CD4-positive, CD25-positive, alpha-beta regulatory T cell (primary cell): Measurements from ENCODE around the gene CELF2. TPM values are rescaled to one million over a fixed set of nuclear protein-coding genes. Genes with fewer than 3 reads are reported as not detected.

Experiments
- ATAC-seq, 2 donors: fragments of 150-1000 bp; cut with Tn5 transposase; one replicate each; pipeline ENCODE4 v1.10.0; 2021; ENCODE audit warnings: low read depth in 2 of 2, moderate number of reproducible peaks in 2 of 2, moderate library complexity in 1 of 2
- DNase-seq, 3 donors: peaks; one replicate each; pipeline versions ENCODE4 v3.0.0 to v3.0.0-alpha.2; 2012 to 2022; ENCODE audit warnings: mixed read lengths in 1 of 3
- H3K27ac ChIP-seq: one replicate; pipeline ENCODE4 v1.7.0; 2013; ENCODE audit warnings: mild to moderate bottlenecking, low read length; ENCODE audit not compliant: insufficient read depth, poor library complexity, severe bottlenecking
- H3K27me3 ChIP-seq: one replicate; pipeline ENCODE4 v1.7.0; 2013; ENCODE audit warnings: low read length; ENCODE audit not compliant: control insufficient read depth, insufficient read depth
- H3K36me3 ChIP-seq: one replicate; pipeline ENCODE4 v1.7.0; 2013; ENCODE audit warnings: mild to moderate bottlenecking, low read length, moderate library complexity; ENCODE audit not compliant: control insufficient read depth, insufficient read depth
- H3K4me1 ChIP-seq: 2 replicates; pipeline ENCODE4 v1.7.0; 2013; ENCODE audit warnings: mild to moderate bottlenecking, low read length; ENCODE audit not compliant: insufficient read depth, control insufficient read depth, poor library complexity, severe bottlenecking
- H3K4me3 ChIP-seq: one replicate; pipeline ENCODE4 v1.7.0; 2013; ENCODE audit warnings: low read depth, mild to moderate bottlenecking, low read length, moderate library complexity
- H3K9me3 ChIP-seq, 2 experiments: 1 replicate in 1 of 2; 2 replicates in 1 of 2; pipeline ENCODE4 v1.7.0; 2013; ENCODE audit warnings: low read length in 2 of 2, mild to moderate bottlenecking in 1 of 2, moderate library complexity in 1 of 2; ENCODE audit not compliant: control insufficient read depth in 2 of 2
- H3K27ac Mint-ChIP-seq, 3 donors: one replicate each; pipeline ENCODE4 v1.8.0; 2020 to 2022; ENCODE audit warnings: mild to moderate bottlenecking in 3 of 3, mixed read lengths in 3 of 3, moderate library complexity in 2 of 3
- H3K27me3 Mint-ChIP-seq: one replicate; pipeline ENCODE4 v1.8.0; 2022; ENCODE audit warnings: mild to moderate bottlenecking, mixed read lengths
- H3K36me3 Mint-ChIP-seq: one replicate; pipeline ENCODE4 v1.8.0; 2020; ENCODE audit warnings: mixed read lengths
- H3K4me1 Mint-ChIP-seq, 4 donors: one replicate each; pipeline ENCODE4 v1.8.0; 2020 to 2022; ENCODE audit warnings: mixed read lengths in 4 of 4, mild to moderate bottlenecking in 1 of 4
- H3K4me3 Mint-ChIP-seq, 4 donors: one replicate each; pipeline ENCODE4 v1.8.0; 2020 to 2022; ENCODE audit warnings: mild to moderate bottlenecking in 4 of 4, mixed read lengths in 4 of 4, moderate library complexity in 3 of 4
- H3K9me3 Mint-ChIP-seq, 7 donors: one replicate each; pipeline ENCODE4 v1.8.0; 2020 to 2022; ENCODE audit warnings: mixed read lengths in 7 of 7, mild to moderate bottlenecking in 3 of 7, moderate library complexity in 2 of 7
- polyA plus RNA-seq, 4 donors: library from polyadenylated mRNA; unstranded; fragments of 300-500 nt; fragmentation: Illumina TruSeq; gene quantifications; one replicate each; pipeline ENCODE4 v1.2.3, GENCODE V29; 2021
- total RNA-seq: library from RNA; stranded (reverse); gene quantifications from one replicate; pipeline ENCODE4 v1.2.3, GENCODE V29; 2022

Gene CELF2
- total and polyA plus RNA-seq, 5 donors from 2014 or later: 117 to 230 (median 150) TPM

DNA sequence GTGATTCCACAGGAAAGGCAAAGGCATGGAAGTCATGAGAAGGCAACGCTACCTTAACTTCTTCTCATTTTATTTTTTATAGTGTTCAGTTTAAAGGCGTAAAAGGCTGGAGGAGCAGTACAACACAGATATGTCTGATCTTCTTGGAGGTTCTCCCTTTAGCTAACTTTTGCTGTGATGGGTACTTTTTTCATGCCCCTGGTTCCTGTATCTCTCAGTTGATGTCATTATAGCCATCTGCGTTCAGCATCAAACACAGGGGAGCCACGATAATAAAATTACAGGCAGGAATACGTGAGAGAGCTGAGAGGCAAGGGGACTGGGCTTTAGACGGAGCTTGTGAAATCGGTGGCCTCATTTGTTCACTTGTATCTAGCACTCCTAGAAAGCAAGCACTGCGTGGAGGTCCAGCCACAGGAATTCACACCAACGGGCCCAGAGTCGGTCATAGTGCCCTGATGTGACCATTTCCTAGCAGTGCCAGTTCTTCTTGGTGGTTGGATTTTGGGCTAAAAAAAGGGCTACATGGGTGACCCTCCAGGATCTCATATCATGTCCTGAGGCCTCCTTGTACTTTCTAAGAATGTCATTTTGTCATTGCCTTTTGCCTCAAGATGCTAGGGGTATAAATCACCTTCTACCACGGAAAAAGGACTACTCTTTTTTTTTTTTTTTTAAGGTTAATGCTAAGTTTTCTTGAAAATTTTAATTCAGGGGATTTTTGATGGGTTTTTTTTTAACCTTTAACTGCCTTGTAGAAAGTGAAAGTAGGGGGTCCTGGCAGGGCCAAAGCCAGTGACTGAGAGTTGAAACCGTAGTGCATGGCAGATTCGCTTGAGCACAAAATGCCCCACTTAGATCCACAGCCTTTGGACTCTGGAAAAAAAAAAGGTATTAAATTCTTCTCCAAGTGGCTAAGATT is 191.5 kb downstream of the CELF2 start:
- peak overlapping the region; percentile 82 for H3K4me3 ChIP-seq
- DNase-seq (peak in 2 of 3 donors; percentile 18 to 57), ATAC-seq (no peak)

DNA sequence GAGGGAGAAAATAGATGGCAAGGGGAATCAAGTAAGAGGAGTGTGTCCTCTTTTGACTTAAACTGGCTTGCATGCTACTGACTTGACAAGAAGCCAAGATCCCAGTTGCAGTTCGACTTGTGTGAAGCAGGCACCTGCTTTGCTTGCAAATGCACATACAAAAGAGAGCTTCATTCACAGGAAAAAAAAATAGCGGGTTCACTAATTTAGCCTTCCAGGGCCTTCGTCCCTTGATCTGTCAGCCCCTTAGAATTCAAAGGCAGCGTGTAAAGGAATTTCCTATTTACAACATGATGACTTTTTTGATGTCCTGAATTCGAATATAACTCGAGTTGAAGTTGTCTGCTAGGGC is 192.1 kb downstream of the CELF2 start:
- Histone ChIP-seq H3K4me1 (peaks cover 97% of the 10 kb centered on the region), H3K4me3 (peak overlapping the region; percentile 82), H3K27ac (peak overlapping the region; percentile 76), H3K27me3 (no peaks in the 10 kb centered on the region), H3K9me3 (no peaks in the 10 kb centered on the region), H3K36me3 (peaks cover 76% of the 10 kb centered on the region)
- H3K36me3 Mint-ChIP-seq: peaks cover 58% of the 10 kb centered on the region
- peak overlapping the region; percentile 79 to 97 (median 96) for H3K27ac Mint-ChIP-seq
- DNase-seq (peak in 1 of 3 donors; percentile 16), ATAC-seq (no peak)
- no peaks in the 10 kb centered on the region for H3K27me3 Mint-ChIP-seq
- H3K9me3 Mint-ChIP-seq: no peaks in the 10 kb centered on the region
- H3K4me3 Mint-ChIP-seq: peak overlapping the region; percentile 78 to 90 (median 85)
- H3K4me1 Mint-ChIP-seq: peaks cover 45 to 99% (median 89%) of the 10 kb centered on the region in 4 donors

More for the DNA sequence above, 191.5 kb downstream of the CELF2 start:
- Mint-ChIP-seq H3K27ac (peak overlapping the region; percentile 79 to 97 (median 96)), H3K9me3 (no peaks in the 10 kb centered on the region), H3K4me3 (peak overlapping the region; percentile 78 to 90 (median 85)), H3K36me3 (peaks cover 54% of the 10 kb centered on the region), H3K4me1 (peaks cover 46 to 99% (median 89%) of the 10 kb centered on the region in 4 donors), H3K27me3 (no peaks in the 10 kb centered on the region)
- peaks cover 97% of the 10 kb centered on the region for H3K4me1 ChIP-seq
- peak overlapping the region; percentile 76 for H3K27ac ChIP-seq
- H3K27me3 ChIP-seq: no peaks in the 10 kb centered on the region
- no peaks in the 10 kb centered on the region for H3K9me3 ChIP-seq
- H3K36me3 ChIP-seq: peaks cover 77% of the 10 kb centered on the region

DNA sequence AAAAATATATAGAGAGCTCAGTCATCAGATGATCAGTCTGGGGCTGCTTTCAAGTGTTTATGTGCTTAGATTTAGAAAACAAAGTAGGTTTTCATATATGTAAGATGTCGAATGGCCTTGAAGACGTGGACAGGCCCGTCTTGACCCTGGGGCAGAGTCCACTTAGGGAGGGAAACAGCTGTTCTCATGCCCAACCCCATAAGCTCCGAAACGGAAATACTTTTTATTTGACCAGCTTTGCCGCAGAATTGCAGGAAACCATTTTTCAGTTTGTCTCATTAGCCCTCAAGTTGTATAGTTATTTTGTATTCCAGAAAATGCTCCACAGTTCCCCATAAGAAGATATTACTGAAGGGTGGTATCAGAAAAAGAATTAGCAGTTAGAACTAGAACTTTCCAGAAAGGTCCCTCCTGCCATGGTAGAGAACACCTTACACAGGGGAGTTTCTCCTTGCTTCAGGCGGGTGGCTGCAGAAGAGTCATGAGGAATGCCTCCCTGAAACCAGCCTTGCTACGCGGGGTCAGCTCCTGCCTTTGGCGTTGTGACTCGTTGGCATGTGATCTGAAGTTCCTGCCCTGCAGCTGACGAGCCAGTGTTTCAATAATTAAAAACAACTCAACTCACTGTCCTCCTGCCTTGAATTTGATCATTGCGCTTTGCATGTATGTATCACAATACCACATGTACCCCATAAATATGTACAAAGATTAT is 192.7 kb downstream of the CELF2 start:
- H3K4me1 Mint-ChIP-seq: peaks cover 45 to 99% (median 90%) of the 10 kb centered on the region in 4 donors
- peak overlapping the region; percentile 76 for H3K27ac ChIP-seq
- peaks cover 98% of the 10 kb centered on the region for H3K4me1 ChIP-seq
- H3K4me3 ChIP-seq: peak overlapping the region; percentile 82
- DNase-seq (no peak), ATAC-seq (no peak)
- H3K36me3 ChIP-seq: peaks cover 73% of the 10 kb centered on the region
- peaks cover 64% of the 10 kb centered on the region for H3K36me3 Mint-ChIP-seq
- no peaks in the 10 kb centered on the region for H3K27me3 Mint-ChIP-seq
- H3K9me3 ChIP-seq: no peaks in the 10 kb centered on the region
- H3K27me3 ChIP-seq: no peaks in the 10 kb centered on the region
- peak overlapping the region; percentile 78 to 90 (median 85) for H3K4me3 Mint-ChIP-seq
- H3K27ac Mint-ChIP-seq: peak overlapping the region; percentile 79 to 97 (median 96)
- H3K9me3 Mint-ChIP-seq: no peaks in the 10 kb centered on the region

DNA sequence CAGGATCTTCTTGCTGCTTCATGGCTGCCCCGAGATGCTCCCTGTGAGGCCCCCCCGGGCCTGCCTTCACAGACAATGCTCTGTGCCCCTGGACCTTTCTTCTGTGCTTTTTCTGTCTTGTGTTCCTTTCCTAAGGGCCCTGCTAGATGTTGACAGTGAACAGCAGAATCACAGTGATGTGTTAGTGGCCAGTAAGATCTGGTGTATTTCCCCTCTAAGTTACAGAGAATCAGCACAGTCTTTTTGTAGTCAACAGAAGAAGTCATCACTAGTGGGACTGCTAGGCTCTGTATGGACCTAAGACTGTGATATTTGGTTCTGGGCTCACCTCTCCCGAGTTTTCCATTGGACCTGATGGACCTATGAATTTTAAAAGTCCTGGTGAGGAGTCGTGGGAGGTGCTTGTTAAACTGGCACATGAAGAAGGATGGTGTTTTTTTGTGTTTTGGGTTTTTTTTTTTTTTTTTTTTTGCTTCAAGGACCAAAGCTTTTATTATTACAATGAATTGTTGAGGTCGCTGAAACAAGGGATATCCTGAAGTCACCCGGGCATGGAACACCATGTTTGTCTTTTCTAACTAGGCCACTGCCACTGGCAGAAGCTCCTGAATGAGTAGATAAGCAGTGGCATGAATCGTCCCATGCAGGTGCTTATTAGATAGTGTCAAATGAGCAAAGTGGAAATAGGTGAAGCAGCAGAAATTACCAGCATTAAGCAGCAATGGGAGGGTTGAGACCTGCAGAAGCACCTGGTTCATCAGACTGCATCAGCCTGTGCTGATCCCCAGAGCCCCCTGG is 194.8 kb downstream of the CELF2 start:
- ATAC-seq (no peak), DNase-seq (no peak)
- Mint-ChIP-seq H3K27ac (peak overlapping the region; percentile 79 to 97 (median 91)), H3K4me1 (peaks cover 52 to 99% (median 90%) of the 10 kb centered on the region in 4 donors), H3K4me3 (peak overlapping the region; percentile 53 to 80 (median 73)), H3K9me3 (no peaks in the 10 kb centered on the region), H3K27me3 (no peaks in the 10 kb centered on the region), H3K36me3 (peaks cover 62% of the 10 kb centered on the region)
- Histone ChIP-seq H3K36me3 (peaks cover 69% of the 10 kb centered on the region), H3K9me3 (no peaks in the 10 kb centered on the region), H3K4me1 (peaks cover 100% of the 10 kb centered on the region), H3K4me3 (peak overlapping the region; percentile 82), H3K27ac (peak overlapping the region; percentile 76), H3K27me3 (no peaks in the 10 kb centered on the region)

DNA sequence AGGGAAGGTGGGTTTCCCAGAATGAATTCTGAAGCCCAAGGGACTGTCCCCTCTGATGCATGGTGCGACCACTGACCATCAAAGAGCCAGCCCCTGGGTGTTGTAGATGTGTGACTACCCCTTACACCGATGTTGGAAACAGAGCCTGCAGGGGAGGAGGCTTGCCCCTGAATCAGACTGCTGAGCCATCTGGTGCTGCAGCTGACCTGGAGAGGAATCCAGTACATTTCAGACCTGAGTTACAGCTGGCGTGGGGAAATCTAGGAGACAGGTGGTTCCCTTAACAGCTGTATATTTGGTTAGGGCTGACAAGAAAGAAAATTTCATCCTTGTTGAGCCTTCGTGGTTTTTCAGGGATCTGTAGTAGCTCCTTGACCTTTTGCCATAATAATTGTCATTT is 195.5 kb downstream of the CELF2 start:
- peak overlapping the region; percentile 23 for H3K4me3 ChIP-seq
- Mint-ChIP-seq H3K27ac (peak overlapping the region; percentile 62 to 97 (median 79)), H3K9me3 (no peaks in the 10 kb centered on the region), H3K36me3 (peaks cover 59% of the 10 kb centered on the region), H3K4me3 (peak overlapping the region; percentile 14 to 79 (median 20)), H3K27me3 (no peaks in the 10 kb centered on the region), H3K4me1 (peaks cover 56 to 99% (median 89%) of the 10 kb centered on the region in 4 donors)
- H3K27ac ChIP-seq: peak overlapping the region; percentile 76
- ATAC-seq (no peak), DNase-seq (no peak)
- no peaks in the 10 kb centered on the region for H3K9me3 ChIP-seq
- no peaks in the 10 kb centered on the region for H3K27me3 ChIP-seq
- peaks cover 68% of the 10 kb centered on the region for H3K36me3 ChIP-seq
- H3K4me1 ChIP-seq: peaks cover 99% of the 10 kb centered on the region

DNA sequence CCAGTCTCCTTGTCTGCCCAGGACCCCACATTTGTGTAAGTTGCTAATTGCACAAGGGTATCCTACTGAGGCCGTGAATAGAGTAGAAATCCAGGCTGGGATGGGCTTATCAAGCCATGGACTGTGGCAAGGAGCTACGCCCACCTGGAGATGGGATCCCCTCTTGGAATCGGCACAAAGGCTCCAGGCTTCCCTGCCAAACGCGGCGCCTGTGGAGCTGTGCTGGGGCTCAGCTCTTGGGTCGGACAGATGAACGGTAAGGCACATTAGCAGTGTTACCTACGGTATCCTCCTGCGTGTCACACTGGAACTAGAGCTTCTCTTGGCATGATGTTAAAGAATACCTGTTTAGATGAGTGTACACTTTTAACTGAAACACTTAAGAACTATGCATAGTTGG is 196.7 kb downstream of the CELF2 start:
- ATAC-seq (no peak), DNase-seq (no peak)
- Mint-ChIP-seq H3K4me3 (peak overlapping the region in 1 of 4 donors; percentile 30), H3K27me3 (no peaks in the 10 kb centered on the region), H3K36me3 (peaks cover 58% of the 10 kb centered on the region), H3K9me3 (no peaks in the 10 kb centered on the region), H3K27ac (peak overlapping the region; percentile 22 to 79 (median 70)), H3K4me1 (peaks cover 56 to 98% (median 85%) of the 10 kb centered on the region in 4 donors)
- H3K4me3 ChIP-seq: no peak overlapping the region
- H3K27me3 ChIP-seq: no peaks in the 10 kb centered on the region
- H3K36me3 ChIP-seq: peaks cover 67% of the 10 kb centered on the region
- peaks cover 99% of the 10 kb centered on the region for H3K4me1 ChIP-seq
- H3K9me3 ChIP-seq: no peaks in the 10 kb centered on the region
- H3K27ac ChIP-seq: peak overlapping the region; percentile 38

DNA sequence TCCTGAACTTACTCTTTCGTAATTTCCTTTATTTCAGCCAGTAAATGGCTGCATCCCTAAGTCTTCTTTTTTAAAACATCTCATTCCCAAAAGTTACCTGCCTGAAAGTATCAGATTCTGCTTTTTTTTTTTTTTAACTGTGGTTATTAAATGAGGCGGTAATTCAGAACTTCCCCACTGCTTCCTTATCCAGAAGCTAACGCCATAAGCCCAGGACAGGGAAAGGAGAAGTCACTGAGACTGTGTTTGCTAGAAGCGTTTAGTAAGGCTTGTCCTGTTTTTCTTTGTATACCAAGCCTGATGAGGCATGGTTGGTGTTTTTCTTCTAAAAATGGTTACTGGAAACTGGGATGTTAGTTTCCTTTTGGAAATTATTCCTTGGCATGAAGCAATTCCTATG is 197.8 kb downstream of the CELF2 start:
- ATAC-seq (no peak), DNase-seq (no peak)
- no peak overlapping the region for H3K4me3 ChIP-seq
- H3K9me3 ChIP-seq: no peaks in the 10 kb centered on the region
- H3K36me3 Mint-ChIP-seq: peaks cover 61% of the 10 kb centered on the region
- H3K36me3 ChIP-seq: peaks cover 74% of the 10 kb centered on the region
- H3K27me3 ChIP-seq: no peaks in the 10 kb centered on the region
- peak overlapping the region; percentile 70 to 82 (median 79) for H3K27ac Mint-ChIP-seq
- peak overlapping the region in 1 of 4 donors; percentile 58 for H3K4me3 Mint-ChIP-seq
- peak overlapping the region; percentile 38 for H3K27ac ChIP-seq
- peaks cover 89% of the 10 kb centered on the region for H3K4me1 ChIP-seq
- no peaks in the 10 kb centered on the region for H3K9me3 Mint-ChIP-seq
- no peaks in the 10 kb centered on the region for H3K27me3 Mint-ChIP-seq
- peaks cover 56 to 96% (median 83%) of the 10 kb centered on the region in 4 donors for H3K4me1 Mint-ChIP-seq
